PFSK-1 (cell line): Measurements from ENCODE around the gene BCAT1.

ENCODE experiments used
- POLR2AphosphoS5 ChIP-seq: IDR thresholded peaks from 2 replicates; pipeline ENCODE4 v1.6.1; 2012; ENCODE audit warnings: low read depth, mild to moderate bottlenecking, control low read depth, low read length, moderate library complexity
- SIN3A ChIP-seq: IDR thresholded peaks from 2 replicates; pipeline ENCODE4 v1.6.1; 2012; ENCODE audit warnings: mild to moderate bottlenecking, low read length, moderate library complexity, borderline replicate concordance; ENCODE audit not compliant: insufficient read depth
- TAF1 ChIP-seq: IDR thresholded peaks from 2 replicates; pipeline ENCODE4 v1.6.1; 2012; ENCODE audit warnings: low read length, control low read depth, borderline replicate concordance; ENCODE audit not compliant: insufficient read depth
- TF ChIP-seq, protein P1 (sequence below), 2 experiments: IDR thresholded peaks; 2 replicates each; pipeline versions ENCODE4 v1.6.1 to v1.8.0; 2011 to 2012; ENCODE audit warnings: low read depth in 2 of 2, low read length in 2 of 2, control low read depth in 1 of 2, inconsistent platforms in 1 of 2, mild to moderate bottlenecking in 1 of 2, moderate library complexity in 1 of 2; ENCODE audit not compliant: insufficient read depth in 1 of 2

DNA sequence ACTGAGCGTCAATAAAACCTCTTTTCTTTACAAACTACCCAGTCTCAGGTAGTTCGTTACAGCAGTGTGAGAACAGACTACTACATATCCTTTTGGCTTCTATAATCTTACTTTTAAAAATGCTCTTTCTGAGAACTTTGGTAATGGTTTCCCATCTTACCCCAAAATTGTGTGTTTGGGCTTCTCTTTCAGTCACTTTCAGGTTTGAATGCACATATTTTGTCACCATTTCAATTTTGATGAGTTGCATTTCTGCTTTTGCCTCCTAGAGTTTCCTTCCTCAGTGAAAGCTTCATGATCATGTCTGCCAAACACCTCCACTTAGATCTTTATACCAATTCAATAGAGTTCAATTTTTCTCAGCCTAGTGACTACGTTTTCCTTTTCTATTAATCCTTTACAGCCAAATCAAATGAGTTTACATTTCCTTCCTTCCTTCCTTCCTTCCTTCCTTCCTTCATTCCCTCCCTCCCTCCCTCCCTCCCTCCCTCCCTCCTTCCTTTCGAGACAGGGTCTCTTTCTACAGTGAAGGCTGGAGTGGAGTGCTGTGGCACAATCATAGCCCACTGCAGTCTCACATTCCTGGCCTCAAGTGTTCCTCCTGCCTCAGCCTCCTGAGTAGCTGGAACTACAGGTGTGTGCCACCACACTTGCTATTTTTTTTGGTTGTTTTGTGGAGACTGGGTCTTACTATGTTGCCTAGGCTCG is 124.9 kb downstream of the BCAT1 start:
- TF ChIP-seq SIN3A (no peak), TAF1 (no peak), POLR2AphosphoS5 (no peak)
- TF ChIP-seq, protein P1, sequence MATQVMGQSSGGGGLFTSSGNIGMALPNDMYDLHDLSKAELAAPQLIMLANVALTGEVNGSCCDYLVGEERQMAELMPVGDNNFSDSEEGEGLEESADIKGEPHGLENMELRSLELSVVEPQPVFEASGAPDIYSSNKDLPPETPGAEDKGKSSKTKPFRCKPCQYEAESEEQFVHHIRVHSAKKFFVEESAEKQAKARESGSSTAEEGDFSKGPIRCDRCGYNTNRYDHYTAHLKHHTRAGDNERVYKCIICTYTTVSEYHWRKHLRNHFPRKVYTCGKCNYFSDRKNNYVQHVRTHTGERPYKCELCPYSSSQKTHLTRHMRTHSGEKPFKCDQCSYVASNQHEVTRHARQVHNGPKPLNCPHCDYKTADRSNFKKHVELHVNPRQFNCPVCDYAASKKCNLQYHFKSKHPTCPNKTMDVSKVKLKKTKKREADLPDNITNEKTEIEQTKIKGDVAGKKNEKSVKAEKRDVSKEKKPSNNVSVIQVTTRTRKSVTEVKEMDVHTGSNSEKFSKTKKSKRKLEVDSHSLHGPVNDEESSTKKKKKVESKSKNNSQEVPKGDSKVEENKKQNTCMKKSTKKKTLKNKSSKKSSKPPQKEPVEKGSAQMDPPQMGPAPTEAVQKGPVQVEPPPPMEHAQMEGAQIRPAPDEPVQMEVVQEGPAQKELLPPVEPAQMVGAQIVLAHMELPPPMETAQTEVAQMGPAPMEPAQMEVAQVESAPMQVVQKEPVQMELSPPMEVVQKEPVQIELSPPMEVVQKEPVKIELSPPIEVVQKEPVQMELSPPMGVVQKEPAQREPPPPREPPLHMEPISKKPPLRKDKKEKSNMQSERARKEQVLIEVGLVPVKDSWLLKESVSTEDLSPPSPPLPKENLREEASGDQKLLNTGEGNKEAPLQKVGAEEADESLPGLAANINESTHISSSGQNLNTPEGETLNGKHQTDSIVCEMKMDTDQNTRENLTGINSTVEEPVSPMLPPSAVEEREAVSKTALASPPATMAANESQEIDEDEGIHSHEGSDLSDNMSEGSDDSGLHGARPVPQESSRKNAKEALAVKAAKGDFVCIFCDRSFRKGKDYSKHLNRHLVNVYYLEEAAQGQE (IDR thresholded peaks at IDR 0.05; ENCODE audit: insufficient read depth in 1 of 2, low read depth in 2 of 2, low read length in 2 of 2), result no peak
